Measurements from ENCODE around the gene BRINP1.

DNA sequence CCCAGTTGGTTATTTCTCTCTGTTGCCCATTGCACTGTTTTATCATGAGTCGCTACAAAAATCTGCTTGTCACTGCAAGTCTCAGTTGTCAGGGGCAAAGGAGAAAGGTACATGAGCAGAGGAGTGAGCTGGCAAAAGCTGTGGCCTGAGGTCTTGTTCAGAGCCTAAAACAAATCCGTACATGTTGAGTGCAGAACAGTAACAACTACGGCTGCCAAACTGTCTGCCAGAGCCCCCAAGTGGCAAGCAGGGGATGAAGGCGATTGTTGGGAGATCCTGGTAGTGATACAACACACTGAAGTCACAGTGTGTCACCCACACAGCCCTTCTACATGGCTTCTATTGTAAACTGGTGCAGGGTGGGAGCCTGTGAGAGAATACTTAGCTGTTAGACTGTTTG lies 50.9 kb downstream of the BRINP1 start:
- no peak for TF ChIP-seq EP300 (IDR thresholded peaks at IDR 0.05; ENCODE audit: borderline replicate concordance in 1 of 2, low read depth in 2 of 2, low read length in 2 of 2)
- TF ChIP-seq, protein P1, sequence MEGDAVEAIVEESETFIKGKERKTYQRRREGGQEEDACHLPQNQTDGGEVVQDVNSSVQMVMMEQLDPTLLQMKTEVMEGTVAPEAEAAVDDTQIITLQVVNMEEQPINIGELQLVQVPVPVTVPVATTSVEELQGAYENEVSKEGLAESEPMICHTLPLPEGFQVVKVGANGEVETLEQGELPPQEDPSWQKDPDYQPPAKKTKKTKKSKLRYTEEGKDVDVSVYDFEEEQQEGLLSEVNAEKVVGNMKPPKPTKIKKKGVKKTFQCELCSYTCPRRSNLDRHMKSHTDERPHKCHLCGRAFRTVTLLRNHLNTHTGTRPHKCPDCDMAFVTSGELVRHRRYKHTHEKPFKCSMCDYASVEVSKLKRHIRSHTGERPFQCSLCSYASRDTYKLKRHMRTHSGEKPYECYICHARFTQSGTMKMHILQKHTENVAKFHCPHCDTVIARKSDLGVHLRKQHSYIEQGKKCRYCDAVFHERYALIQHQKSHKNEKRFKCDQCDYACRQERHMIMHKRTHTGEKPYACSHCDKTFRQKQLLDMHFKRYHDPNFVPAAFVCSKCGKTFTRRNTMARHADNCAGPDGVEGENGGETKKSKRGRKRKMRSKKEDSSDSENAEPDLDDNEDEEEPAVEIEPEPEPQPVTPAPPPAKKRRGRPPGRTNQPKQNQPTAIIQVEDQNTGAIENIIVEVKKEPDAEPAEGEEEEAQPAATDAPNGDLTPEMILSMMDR (IDR thresholded peaks at IDR 0.05; ENCODE audit: control extremely low read depth in 1 of 3, insufficient read depth in 1 of 3, low read depth in 1 of 3, low read length in 3 of 3) = peak; percentile 38 to 44 (median 39)
- no peak for TF ChIP-seq GABPA (IDR thresholded peaks at IDR 0.05; ENCODE audit: borderline replicate concordance, insufficient read depth, low read length)
- TF ChIP-seq EZH2 (IDR thresholded peaks at IDR 0.05; ENCODE audit: low read depth, low read length, severe bottlenecking) = no peak
- TF ChIP-seq POLR2A (IDR thresholded peaks at IDR 0.05; ENCODE audit: control extremely low read depth in 1 of 2, low read depth in 2 of 2, low read length in 2 of 2) = no peak
